Erythroblast (primary cell): ENCODE measurements around the gene KIAA1210.

Source experiments
- GATA1 ChIP-seq: IDR thresholded peaks from 2 replicates; pipeline ENCODE4 v1.6.1; 2011; ENCODE audit warnings: low read depth, mild to moderate bottlenecking, control low read depth, low read length, moderate library complexity
- POLR2A ChIP-seq: IDR thresholded peaks from 2 replicates; pipeline ENCODE4 v1.6.1; 2011; ENCODE audit warnings: mild to moderate bottlenecking, low read length

GRCh38 chrX:119174900-119175299, 47.3 kb upstream of the KIAA1210 start:
- TF ChIP-seq POLR2A (no peak), GATA1 (no peak)
